ENCODE measurements around the gene DMXL1. TPM values are rescaled to one million over a fixed set of nuclear protein-coding genes. Genes with fewer than 3 reads are reported as not detected.

DMXL1 gene
- total RNA-seq, 1 donor from 2014 or later: 76.9 TPM

DNA sequence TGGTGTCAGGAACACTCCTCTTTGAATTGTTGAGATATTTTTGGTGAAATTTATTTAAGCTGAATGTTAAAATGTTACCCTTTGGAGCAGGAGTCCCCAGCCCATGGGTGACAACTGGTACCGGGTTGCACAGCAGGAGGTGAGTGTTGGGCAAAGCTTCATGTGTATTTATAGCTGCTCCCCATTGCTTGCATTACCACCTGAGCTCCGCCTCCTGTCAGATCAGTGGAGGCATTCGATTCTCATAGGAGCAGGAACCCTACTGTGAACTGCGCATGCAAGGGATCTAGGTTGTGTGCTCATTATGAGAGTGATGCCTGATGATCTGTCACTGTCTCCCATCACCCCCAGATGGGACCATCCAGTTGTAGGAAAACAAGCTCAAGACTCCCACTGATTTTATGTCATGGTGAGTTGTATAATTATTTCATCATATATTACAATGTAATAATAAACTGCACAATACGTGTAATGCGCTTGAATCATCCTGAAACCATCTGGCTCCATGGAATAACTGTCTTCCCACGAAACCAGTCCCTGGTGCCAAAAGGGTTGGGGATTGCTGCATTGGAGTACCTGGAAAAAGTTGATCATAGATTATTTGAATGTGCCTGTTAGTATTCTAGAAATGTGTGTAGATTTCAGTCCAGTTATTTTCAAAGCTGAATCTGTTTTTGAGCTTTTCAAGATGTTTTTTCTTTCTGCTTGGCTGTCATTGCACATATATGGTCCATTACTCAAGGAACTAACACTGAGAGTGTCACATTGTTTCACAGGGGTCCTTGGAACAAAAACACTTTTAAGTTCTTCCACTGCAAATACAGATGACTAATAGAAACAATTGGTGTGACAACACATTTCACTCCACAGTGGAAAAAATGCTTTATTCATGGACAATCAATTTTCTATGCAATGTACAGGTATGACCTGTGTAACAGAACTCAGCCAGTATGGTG is 180.3 kb downstream of the DMXL1 start:
- Mint-ChIP-seq H3K27me3 (no peaks in the 10 kb centered on the region), H3K27ac (no peak overlapping the region), H3K36me3 (ENCODE audit: low read depth) (peaks cover 31% of the 10 kb centered on the region), H3K4me1 (peaks cover 2% of the 10 kb centered on the region), H3K4me3 (no peak overlapping the region), H3K9me3 (peaks cover 11% of the 10 kb centered on the region)
- CTCF ChIA-PET: interaction anchor here (1.1 kb wide), 1 partner anchor 64 kb away, joined by 3 read pairs; no protein-coding TSS in a partner anchor
- TF ChIP-seq, protein P1, sequence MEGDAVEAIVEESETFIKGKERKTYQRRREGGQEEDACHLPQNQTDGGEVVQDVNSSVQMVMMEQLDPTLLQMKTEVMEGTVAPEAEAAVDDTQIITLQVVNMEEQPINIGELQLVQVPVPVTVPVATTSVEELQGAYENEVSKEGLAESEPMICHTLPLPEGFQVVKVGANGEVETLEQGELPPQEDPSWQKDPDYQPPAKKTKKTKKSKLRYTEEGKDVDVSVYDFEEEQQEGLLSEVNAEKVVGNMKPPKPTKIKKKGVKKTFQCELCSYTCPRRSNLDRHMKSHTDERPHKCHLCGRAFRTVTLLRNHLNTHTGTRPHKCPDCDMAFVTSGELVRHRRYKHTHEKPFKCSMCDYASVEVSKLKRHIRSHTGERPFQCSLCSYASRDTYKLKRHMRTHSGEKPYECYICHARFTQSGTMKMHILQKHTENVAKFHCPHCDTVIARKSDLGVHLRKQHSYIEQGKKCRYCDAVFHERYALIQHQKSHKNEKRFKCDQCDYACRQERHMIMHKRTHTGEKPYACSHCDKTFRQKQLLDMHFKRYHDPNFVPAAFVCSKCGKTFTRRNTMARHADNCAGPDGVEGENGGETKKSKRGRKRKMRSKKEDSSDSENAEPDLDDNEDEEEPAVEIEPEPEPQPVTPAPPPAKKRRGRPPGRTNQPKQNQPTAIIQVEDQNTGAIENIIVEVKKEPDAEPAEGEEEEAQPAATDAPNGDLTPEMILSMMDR (IDR thresholded peaks at IDR 0.05): no peak
- ATAC-seq (ENCODE audit: low read depth) (no peak), DNase-seq (no peak)
- POLR2A ChIA-PET: interaction anchor here (0.6 kb wide), 1 partner anchor 27 kb away, joined by 7 read pairs; no protein-coding TSS in a partner anchor
- intact Hi-C loops (cut with micrococcal nuclease): no loop called here

DNA sequence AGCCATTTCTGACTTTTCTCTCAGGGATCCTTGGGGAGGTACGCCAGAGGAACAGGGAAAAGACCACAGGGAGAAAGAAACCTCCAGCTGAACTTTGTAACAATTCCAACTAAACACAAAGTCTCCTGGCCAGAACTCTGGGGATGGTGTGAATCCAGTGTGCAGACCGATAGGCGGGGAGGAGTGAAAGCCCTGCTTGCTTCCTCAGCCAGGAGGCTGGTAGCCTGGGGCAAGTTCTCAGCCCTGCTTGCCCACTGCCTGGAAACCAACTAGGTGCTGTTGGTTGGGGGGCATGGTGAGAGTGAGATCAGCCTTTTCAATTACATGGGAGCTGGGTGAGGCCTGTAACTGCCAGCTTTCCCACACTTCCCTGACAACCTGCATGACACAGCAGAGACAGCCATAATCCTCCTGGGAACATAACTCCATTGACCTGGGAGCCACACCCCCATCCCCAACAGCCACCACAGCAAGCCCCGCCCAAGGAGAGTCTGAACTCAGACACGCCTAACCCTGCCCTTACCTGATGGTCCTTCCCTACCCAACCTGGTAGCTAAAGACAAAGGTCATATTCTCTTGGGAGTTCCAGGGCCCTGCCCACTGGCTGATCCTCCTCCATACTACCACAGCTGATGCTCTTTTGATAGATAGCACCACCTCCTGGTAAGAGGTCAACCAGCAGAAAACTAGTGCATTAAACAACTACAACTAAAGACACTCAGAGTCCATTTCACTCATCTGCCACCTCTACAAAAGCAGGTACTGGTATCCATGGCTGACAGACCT is 184.9 kb downstream of the DMXL1 start:
- H3K36me3 Mint-ChIP-seq (ENCODE audit: low read depth): peaks cover 17% of the 10 kb centered on the region
- H3K4me3 Mint-ChIP-seq: no peak overlapping the region
- DNase-seq (no peak), ATAC-seq (ENCODE audit: low read depth) (no peak)
- H3K27me3 Mint-ChIP-seq: no peaks in the 10 kb centered on the region
- TF ChIP-seq, protein P1 (IDR thresholded peaks at IDR 0.05): no peak
- H3K9me3 Mint-ChIP-seq: peaks cover 24% of the 10 kb centered on the region
- POLR2A ChIA-PET: no interaction called here
- intact Hi-C loops (cut with micrococcal nuclease): loop anchor here (1.0 to 2.0 kb wide), 2 partner anchors 233 to 267 kb away; partner anchors contain the start of gene DTWD2
- no peak overlapping the region for H3K27ac Mint-ChIP-seq
- CTCF ChIA-PET: interaction anchor here (1.0 kb wide), 1 partner anchor 268 kb away, joined by 3 read pairs; the partner anchor contains the start of gene DTWD2
- peaks cover 2% of the 10 kb centered on the region for H3K4me1 Mint-ChIP-seq

DNA sequence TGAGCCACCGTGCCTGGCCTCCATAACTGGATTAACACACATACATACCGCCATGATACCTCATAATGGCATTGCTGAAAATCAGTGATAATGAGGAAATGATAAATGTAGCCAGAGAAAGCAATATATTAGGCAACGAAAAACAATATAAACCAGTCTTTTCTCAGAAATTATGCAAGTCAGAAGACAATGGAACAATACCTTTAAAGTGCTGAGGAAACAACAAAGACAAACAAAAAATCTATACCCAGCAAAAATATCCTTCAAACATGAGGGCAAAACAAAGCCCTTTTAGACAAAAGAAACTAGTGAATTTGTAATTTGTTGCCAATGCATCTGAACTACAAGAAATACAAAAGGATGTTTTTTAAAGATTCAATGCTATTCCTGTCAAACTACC is 186.7 kb downstream of the DMXL1 start:
- POLR2A ChIA-PET: interaction anchor here (0.6 kb wide), 1 partner anchor 116 kb away, joined by 6 read pairs; no protein-coding TSS in a partner anchor
- ATAC-seq (ENCODE audit: low read depth) (no peak), DNase-seq (no peak)
- Mint-ChIP-seq H3K9me3 (peaks cover 29% of the 10 kb centered on the region), H3K4me3 (no peak overlapping the region), H3K27me3 (no peaks in the 10 kb centered on the region), H3K4me1 (peaks cover 2% of the 10 kb centered on the region), H3K27ac (no peak overlapping the region), H3K36me3 (ENCODE audit: low read depth) (peaks cover 5% of the 10 kb centered on the region)
- CTCF ChIA-PET: interaction anchor here (0.8 kb wide), 1 partner anchor 11 kb away, joined by 3 read pairs; no protein-coding TSS in a partner anchor
- TF ChIP-seq, protein P1 (IDR thresholded peaks at IDR 0.05): no peak
- intact Hi-C loops (cut with micrococcal nuclease): loop anchor here (2.0 kb wide), 1 partner anchor 235 kb away; no protein-coding TSS in a partner anchor

- Mint-ChIP-seq H3K27me3 (no peaks in the 10 kb centered on the region), H3K4me3 (no peak overlapping the region), H3K9me3 (peaks cover 16% of the 10 kb centered on the region), H3K27ac (no peak overlapping the region), H3K4me1 (peaks cover 13% of the 10 kb centered on the region), H3K36me3 (ENCODE audit: low read depth) (peaks cover 11% of the 10 kb centered on the region)
- TF ChIP-seq, protein P1 (IDR thresholded peaks at IDR 0.05): no peak
- no peak for DNase-seq
- ChIA-PET POLR2A (interaction anchor here (1.2 kb wide), 1 partner anchor 26 kb away, joined by 3 read pairs; no protein-coding TSS in a partner anchor), CTCF (interaction anchor here (2.2 kb wide), 1 partner anchor 276 kb away, joined by 8 read pairs; the partner anchor contains the start of gene DTWD2)
- intact Hi-C loops (cut with micrococcal nuclease): no loop called here
- ATAC-seq (ENCODE audit: low read depth): no peak
Measured at GRCh38 chr5:119263639-119264038, 192.8 kb downstream of the DMXL1 start.

Data from activated B cell treated with CpG ODN at 0.5 μM for 24 hours (primary cell).